PC-9 (cell line): Measurements from ENCODE around the gene C5orf46. TPM values are rescaled to one million over a fixed set of nuclear protein-coding genes. Genes with fewer than 3 reads are reported as not detected.

Experiments used
- BruUV-seq: library from RNA; stranded (reverse); fragments of 400-500 nt; replicated peaks from 2 replicates; lab custom pipeline; 2021; lab: Mats Ljungman, UMichigan
- CTCF ChIA-PET: fragments of 300-600 bp; sonication (Branson Sonifier 250); formaldehyde crosslinking; loops from one replicate; lab custom pipeline; 2022; ENCODE audit warnings: antibody characterized with exemption; lab: Charles Lee
- POLR2A ChIA-PET: fragments of 300-600 bp; sonication (Branson Sonifier 250); formaldehyde crosslinking; loops from one replicate; lab custom pipeline; 2022; ENCODE audit warnings: antibody characterized with exemption; ENCODE audit not compliant: unreplicated experiment; lab: Charles Lee
- DNase-seq, 2 experiments: peaks; one replicate each; pipeline versions ENCODE4 v3.0.0 to v3.0.0-alpha.2; 2015 to 2022; ENCODE audit warnings: mixed read lengths in 1 of 2
- H2AFZ ChIP-seq: fragments of 200-600 bp; sonication (generic); 2 replicates; pipeline ENCODE4 v1.8.1; 2017; ENCODE audit warnings: antibody characterized with exemption
- H3F3A ChIP-seq: fragments of 200-600 bp; sonication (generic); 2 replicates; pipeline ENCODE4 v1.8.1; 2017; ENCODE audit warnings: antibody characterized with exemption, mild to moderate bottlenecking, low read depth; ENCODE audit not compliant: insufficient read depth
- H3K27ac ChIP-seq: fragments of 200-600 bp; sonication (generic); 2 replicates; pipeline ENCODE4 v1.6.1; 2016; ENCODE audit warnings: mixed run types
- H3K27me3 ChIP-seq: fragments of 200-600 bp; sonication (generic); 2 replicates; pipeline ENCODE4 v1.6.1; 2016; ENCODE audit warnings: low read depth, mixed run types; ENCODE audit not compliant: insufficient read depth
- H3K36me3 ChIP-seq: fragments of 200-600 bp; sonication (generic); 2 replicates; pipeline ENCODE4 v1.6.1; 2016; ENCODE audit warnings: low read depth, mixed run types
- H3K4me1 ChIP-seq: fragments of 200-600 bp; sonication (generic); replicated peaks from 2 replicates; pipeline ENCODE4 v1.6.1; 2016; ENCODE audit warnings: mixed run types; ENCODE audit not compliant: insufficient read depth
- H3K4me2 ChIP-seq: fragments of 200-600 bp; sonication (generic); 2 replicates; pipeline ENCODE4 v1.6.1; 2017; ENCODE audit warnings: mixed run types
- H3K4me3 ChIP-seq: fragments of 200-600 bp; sonication (generic); 2 replicates; pipeline ENCODE4 v1.6.1; 2016; ENCODE audit warnings: mixed run types
- H3K79me2 ChIP-seq: fragments of 200-600 bp; sonication (generic); 2 replicates; pipeline ENCODE4 v1.6.1; 2017; ENCODE audit warnings: low read depth, mixed run types
- H3K9me2 ChIP-seq: fragments of 200-600 bp; sonication (generic); 2 replicates; pipeline ENCODE4 v1.8.1; 2017; ENCODE audit warnings: mild to moderate bottlenecking; ENCODE audit not compliant: insufficient read depth
- H3K9me3 ChIP-seq: fragments of 200-600 bp; sonication (generic); 2 replicates; pipeline ENCODE4 v1.8.1; 2016; ENCODE audit warnings: low read depth; ENCODE audit not compliant: insufficient read depth
- H4K20me1 ChIP-seq: fragments of 200-600 bp; sonication (generic); 2 replicates; pipeline ENCODE4 v1.8.1; 2017; ENCODE audit not compliant: insufficient read depth
- CTCF ChIP-seq: fragments of 200-600 bp; sonication (generic); conservative IDR thresholded peaks from 2 replicates; pipeline ENCODE4 v1.6.1; 2017; ENCODE audit warnings: mixed run types, antibody characterized with exemption, mild to moderate bottlenecking, moderate library complexity
- EZH2 ChIP-seq: fragments of 200-600 bp; sonication (generic); IDR thresholded peaks from 2 replicates; pipeline ENCODE4 v1.8.0; 2017; ENCODE audit warnings: antibody characterized with exemption, low read depth
- intact Hi-C: fragments of 100-400 bp; cut with micrococcal nuclease; formaldehyde crosslinking; loops from one replicate; pipeline ENCODE4 v1.10.0; 2022; ENCODE audit not compliant: unreplicated experiment
- total RNA-seq: library from RNA; stranded (reverse); gene quantifications from 2 replicates; pipeline ENCODE4 v1.2.3, GENCODE V29; 2021

The C5orf46 gene
- total RNA-seq, 1 experiment from 2014 or later = not detected

GRCh38 chr5:147844846-147845245 is 61.5 kb downstream of the C5orf46 start:
- Histone ChIP-seq H3K27ac (no peak overlapping the region), H3K36me3 (no peaks in the 10 kb centered on the region), H4K20me1 (no peaks in the 10 kb centered on the region), H2AFZ (no peak overlapping the region), H3K9me3 (no peaks in the 10 kb centered on the region), H3K4me3 (no peak overlapping the region), H3K9me2 (no peaks in the 10 kb centered on the region), H3K4me1 (no peaks in the 10 kb centered on the region), H3K27me3 (0 out of 2 replicates have a peak, but pooled peaks cover 4% of the 10 kb centered on the region), H3F3A (no peaks in the 10 kb centered on the region), H3K79me2 (no peaks in the 10 kb centered on the region), H3K4me2 (no peak overlapping the region)
- BruUV-seq = no TSS peak
- ChIA-PET POLR2A (no interaction called here), CTCF (no interaction called here)
- intact Hi-C loops = no loop called here
- DNase-seq = no peak
- TF ChIP-seq EZH2 = no peak
- no peak for TF ChIP-seq CTCF

GRCh38 chr5:147842869-147843268 is 63.5 kb downstream of the C5orf46 start:
- Histone ChIP-seq H3K4me3 (no peak overlapping the region), H4K20me1 (no peaks in the 10 kb centered on the region), H3K36me3 (no peaks in the 10 kb centered on the region), H3K27ac (no peak overlapping the region), H3K4me2 (no peak overlapping the region), H3K4me1 (no peaks in the 10 kb centered on the region), H3F3A (no peaks in the 10 kb centered on the region), H3K27me3 (0 out of 2 replicates have a peak, but pooled peaks cover 4% of the 10 kb centered on the region), H3K9me2 (no peaks in the 10 kb centered on the region), H2AFZ (no peak overlapping the region), H3K79me2 (no peaks in the 10 kb centered on the region), H3K9me3 (no peaks in the 10 kb centered on the region)
- no peak for DNase-seq
- ChIA-PET CTCF (interaction anchor here (0.5 kb wide), 1 partner anchor 266 kb away, joined by 26 read pairs; no protein-coding TSS in a partner anchor), POLR2A (no interaction called here)
- intact Hi-C loops = no loop called here
- no peak for TF ChIP-seq CTCF
- no peak for TF ChIP-seq EZH2
- BruUV-seq = no TSS peak

Other genes with a start within 250 kb of the C5orf46 start
- not detected in 2 replicates for gene JAKMIP2, start 123.8 kb downstream of the C5orf46 start, total RNA-seq
- gene SPINK1, start 74.9 kb downstream of the C5orf46 start, total RNA-seq = not detected in 2 replicates
- not detected in 2 replicates for gene SCGB3A2, start 27.8 kb downstream of the C5orf46 start, total RNA-seq
- gene SPINK5, start 157.4 kb upstream of the C5orf46 start, total RNA-seq = 0.13 TPM in 1 of 2 replicates, not detected in the other